Activated CD4-positive, alpha-beta T cell treated with anti-CD3 and anti-CD28 coated beads, Interleukin-2, amount 10 ng/mL, durations not matched to agents 7 days and 5 days (primary cell): ENCODE data around the gene RAB3B. TPM values are rescaled to one million over a fixed set of nuclear protein-coding genes. Genes with fewer than 3 reads are reported as not detected.

ENCODE experiments used
- CTCF ChIA-PET: fragments of 350-600 bp; sonication (Branson Sonifier 250); formaldehyde crosslinking; loops from one replicate; lab custom pipeline; 2021; ENCODE audit warnings: antibody characterized with exemption; lab: Charles Lee
- POLR2A ChIA-PET: fragments of 350-600 bp; sonication (Branson Sonifier 250); formaldehyde crosslinking; loops from one replicate; lab custom pipeline; 2021; ENCODE audit warnings: antibody characterized with exemption; lab: Charles Lee
- DNase-seq: peaks from one replicate; pipeline ENCODE4 v3.0.0-alpha.2; 2020
- H3K27ac Mint-ChIP-seq: one replicate; pipeline ENCODE4 v1.8.0; 2021; ENCODE audit warnings: mild to moderate bottlenecking, moderate library complexity, mixed read lengths
- H3K27me3 Mint-ChIP-seq: one replicate; pipeline ENCODE4 v1.8.0; 2021; ENCODE audit warnings: mixed read lengths
- H3K36me3 Mint-ChIP-seq: one replicate; pipeline ENCODE4 v1.8.0; 2021; ENCODE audit warnings: low read depth, mixed read lengths
- H3K4me1 Mint-ChIP-seq: one replicate; pipeline ENCODE4 v1.8.0; 2021; ENCODE audit warnings: mixed read lengths
- H3K4me3 Mint-ChIP-seq: one replicate; pipeline ENCODE4 v1.8.0; 2021; ENCODE audit warnings: mild to moderate bottlenecking, moderate library complexity, mixed read lengths
- H3K9me3 Mint-ChIP-seq: one replicate; pipeline ENCODE4 v1.8.0; 2021; ENCODE audit warnings: mixed read lengths
- total RNA-seq, 2 experiments: library from RNA; stranded (reverse); gene quantifications; one replicate each; pipeline ENCODE4 v1.2.3, GENCODE V29; 2021

RAB3B gene
- total RNA-seq, 2 experiments from 2014 or later, result 0.02 TPM

GRCh38 chr1:51948491-51948915 is 42.0 kb downstream of the RAB3B start:
- POLR2A ChIA-PET, result no interaction called here
- no peak for DNase-seq
- peaks cover 1% of the 10 kb centered on the region for H3K4me1 Mint-ChIP-seq
- no peaks in the 10 kb centered on the region for H3K9me3 Mint-ChIP-seq
- CTCF ChIA-PET, result no interaction called here
- H3K27me3 Mint-ChIP-seq, result no peaks in the 10 kb centered on the region
- H3K4me3 Mint-ChIP-seq, result no peak overlapping the region
- H3K36me3 Mint-ChIP-seq, result no peaks in the 10 kb centered on the region
- H3K27ac Mint-ChIP-seq, result no peak overlapping the region

GRCh38 chr1:51946300-51946699 is 44.2 kb downstream of the RAB3B start:
- no peak overlapping the region for H3K27ac Mint-ChIP-seq
- H3K36me3 Mint-ChIP-seq, result no peaks in the 10 kb centered on the region
- H3K27me3 Mint-ChIP-seq, result peaks cover under 1% of the 10 kb centered on the region
- peaks cover 5% of the 10 kb centered on the region for H3K9me3 Mint-ChIP-seq
- ChIA-PET CTCF (interaction anchor here (1.3 to 1.9 kb wide), 2 partner anchors 13 to 21 kb away, joined by 4 to 7 read pairs; no protein-coding TSS in a partner anchor), POLR2A (no interaction called here)
- no peak for DNase-seq
- no peak overlapping the region for H3K4me3 Mint-ChIP-seq
- H3K4me1 Mint-ChIP-seq, result no peaks in the 10 kb centered on the region

- DNase-seq, result no peak
- H3K9me3 Mint-ChIP-seq, result peaks cover 10% of the 10 kb centered on the region
- H3K4me1 Mint-ChIP-seq, result no peaks in the 10 kb centered on the region
- CTCF ChIA-PET, result interaction anchor here (1.9 kb wide), 1 partner anchor 21 kb away, joined by 7 read pairs; no protein-coding TSS in a partner anchor
- no peaks in the 10 kb centered on the region for H3K36me3 Mint-ChIP-seq
- no peak overlapping the region for H3K27ac Mint-ChIP-seq
- POLR2A ChIA-PET, result no interaction called here
- peaks cover 4% of the 10 kb centered on the region for H3K27me3 Mint-ChIP-seq
- no peak overlapping the region for H3K4me3 Mint-ChIP-seq
Measured at GRCh38 chr1:51945591-51945990, 44.9 kb downstream of the RAB3B start.

- Mint-ChIP-seq H3K4me1 (no peaks in the 10 kb centered on the region), H3K4me3 (no peak overlapping the region), H3K27ac (no peak overlapping the region), H3K9me3 (peaks cover 12% of the 10 kb centered on the region), H3K36me3 (no peaks in the 10 kb centered on the region), H3K27me3 (peaks cover 4% of the 10 kb centered on the region)
- POLR2A ChIA-PET, result no interaction called here
- no peak for DNase-seq
- CTCF ChIA-PET, result no interaction called here
Measured at GRCh38 chr1:51942281-51942680, 48.2 kb downstream of the RAB3B start.

GRCh38 chr1:51941528-51941927 is 49.0 kb downstream of the RAB3B start:
- no peak for DNase-seq
- H3K9me3 Mint-ChIP-seq, result peaks cover 12% of the 10 kb centered on the region
- H3K4me1 Mint-ChIP-seq, result no peaks in the 10 kb centered on the region
- no peaks in the 10 kb centered on the region for H3K36me3 Mint-ChIP-seq
- no peak overlapping the region for H3K27ac Mint-ChIP-seq
- H3K4me3 Mint-ChIP-seq, result no peak overlapping the region
- peaks cover 4% of the 10 kb centered on the region for H3K27me3 Mint-ChIP-seq
- POLR2A ChIA-PET, result no interaction called here
- CTCF ChIA-PET, result no interaction called here

- H3K27me3 Mint-ChIP-seq, result peaks cover 4% of the 10 kb centered on the region
Measured at GRCh38 chr1:51937112-51937511, 53.4 kb downstream of the RAB3B start.

GRCh38 chr1:51936531-51936930 is 54.0 kb downstream of the RAB3B start:
- Mint-ChIP-seq H3K27ac (no peak overlapping the region), H3K4me3 (no peak overlapping the region), H3K36me3 (no peaks in the 10 kb centered on the region), H3K27me3 (peaks cover 4% of the 10 kb centered on the region), H3K9me3 (peaks cover 9% of the 10 kb centered on the region), H3K4me1 (no peaks in the 10 kb centered on the region)
- ChIA-PET CTCF (interaction anchor here (0.6 kb wide), 1 partner anchor 61 kb away, joined by 3 read pairs; no protein-coding TSS in a partner anchor), POLR2A (no interaction called here)
- DNase-seq, result no peak

More at GRCh38 chr1:51937112-51937511, 53.4 kb downstream of the RAB3B start:
- Mint-ChIP-seq H3K27ac (no peak overlapping the region), H3K4me3 (no peak overlapping the region), H3K9me3 (peaks cover 10% of the 10 kb centered on the region), H3K4me1 (no peaks in the 10 kb centered on the region), H3K36me3 (no peaks in the 10 kb centered on the region)
- CTCF ChIA-PET, result interaction anchor here (0.6 kb wide), 1 partner anchor 60 kb away, joined by 3 read pairs; no protein-coding TSS in a partner anchor
- no peak for DNase-seq
- POLR2A ChIA-PET, result no interaction called here

GRCh38 chr1:51933344-51933743 is 57.2 kb downstream of the RAB3B start:
- H3K36me3 Mint-ChIP-seq, result no peaks in the 10 kb centered on the region
- ChIA-PET CTCF (interaction anchor here (1.6 kb wide), 1 partner anchor 14 kb away, joined by 4 read pairs; no protein-coding TSS in a partner anchor), POLR2A (no interaction called here)
- H3K9me3 Mint-ChIP-seq, result no peaks in the 10 kb centered on the region
- H3K4me1 Mint-ChIP-seq, result no peaks in the 10 kb centered on the region
- peaks cover 5% of the 10 kb centered on the region for H3K27me3 Mint-ChIP-seq
- H3K27ac Mint-ChIP-seq, result no peak overlapping the region
- no peak for DNase-seq
- no peak overlapping the region for H3K4me3 Mint-ChIP-seq

GRCh38 chr1:51930329-51930728 is 60.2 kb downstream of the RAB3B start:
- no peak overlapping the region for H3K27ac Mint-ChIP-seq
- H3K27me3 Mint-ChIP-seq, result peaks cover 5% of the 10 kb centered on the region
- no peaks in the 10 kb centered on the region for H3K36me3 Mint-ChIP-seq
- no peaks in the 10 kb centered on the region for H3K9me3 Mint-ChIP-seq
- ChIA-PET CTCF (interaction anchor here (0.9 kb wide), 1 partner anchor 17 kb away, joined by 4 read pairs; no protein-coding TSS in a partner anchor), POLR2A (no interaction called here)
- no peak overlapping the region for H3K4me3 Mint-ChIP-seq
- H3K4me1 Mint-ChIP-seq, result no peaks in the 10 kb centered on the region
- no peak for DNase-seq

- ChIA-PET POLR2A (no interaction called here), CTCF (no interaction called here)
- H3K36me3 Mint-ChIP-seq, result no peaks in the 10 kb centered on the region
- H3K9me3 Mint-ChIP-seq, result no peaks in the 10 kb centered on the region
- H3K27ac Mint-ChIP-seq, result no peak overlapping the region
- H3K4me1 Mint-ChIP-seq, result no peaks in the 10 kb centered on the region
- no peak overlapping the region for H3K4me3 Mint-ChIP-seq
- no peak for DNase-seq
- H3K27me3 Mint-ChIP-seq, result peaks cover 5% of the 10 kb centered on the region
Measured at GRCh38 chr1:51928896-51929295, 61.6 kb downstream of the RAB3B start.

GRCh38 chr1:51927029-51927428 is 63.5 kb downstream of the RAB3B start:
- Mint-ChIP-seq H3K36me3 (no peaks in the 10 kb centered on the region), H3K4me1 (no peaks in the 10 kb centered on the region), H3K9me3 (no peaks in the 10 kb centered on the region), H3K4me3 (no peak overlapping the region), H3K27ac (no peak overlapping the region), H3K27me3 (peaks cover 5% of the 10 kb centered on the region)
- no peak for DNase-seq
- ChIA-PET CTCF (interaction anchor here (1.3 to 1.5 kb wide), 2 partner anchors 10 to 30 kb away, joined by 4 read pairs; no protein-coding TSS in a partner anchor), POLR2A (no interaction called here)

GRCh38 chr1:51926171-51926812 is 64.2 kb downstream of the RAB3B start:
- no peak overlapping the region for H3K27ac Mint-ChIP-seq
- H3K36me3 Mint-ChIP-seq, result no peaks in the 10 kb centered on the region
- H3K9me3 Mint-ChIP-seq, result no peaks in the 10 kb centered on the region
- H3K4me1 Mint-ChIP-seq, result no peaks in the 10 kb centered on the region
- peak; percentile 16 for DNase-seq
- no peak overlapping the region for H3K4me3 Mint-ChIP-seq
- CTCF ChIA-PET, result interaction anchor here (1.3 to 2.2 kb wide), 3 partner anchors 9 to 30 kb away, joined by 4 to 7 read pairs (median 4); no protein-coding TSS in a partner anchor
- peaks cover 5% of the 10 kb centered on the region for H3K27me3 Mint-ChIP-seq
- POLR2A ChIA-PET, result no interaction called here

GRCh38 chr1:51924455-51924854 is 66.0 kb downstream of the RAB3B start:
- Mint-ChIP-seq H3K36me3 (no peaks in the 10 kb centered on the region), H3K4me1 (no peaks in the 10 kb centered on the region), H3K27me3 (peaks cover 8% of the 10 kb centered on the region), H3K9me3 (no peaks in the 10 kb centered on the region), H3K27ac (no peak overlapping the region), H3K4me3 (no peak overlapping the region)
- POLR2A ChIA-PET, result no interaction called here
- DNase-seq, result no peak
- CTCF ChIA-PET, result interaction anchor here (0.5 to 2.2 kb wide), 5 partner anchors 22 to 969 kb away, joined by 3 to 7 read pairs (median 4); no protein-coding TSS in a partner anchor
